ENCODE measurements around the gene CREBBP. TPM values are rescaled to one million over a fixed set of nuclear protein-coding genes. Genes with fewer than 3 reads are reported as not detected.

CREBBP gene
- polyA plus RNA-seq, 1 of the 3 experiments (the other 2 are of a cell fraction): 5.7 TPM

- Histone ChIP-seq H4K20me1 (ENCODE audit: insufficient read depth) (peaks cover 100% of the 10 kb centered on the region), H3K4me1 (ENCODE audit: control insufficient read depth in 1 of 2, insufficient read depth in 2 of 2, low read depth in 1 of 2, low read length in 1 of 2) (peaks cover 15 to 17% of the 10 kb centered on the region in 2 experiments; a peak in 2 of 4 replicates), H3K9ac (no peak overlapping the region), H3K27me3 (ENCODE audit: insufficient read depth) (no peaks in the 10 kb centered on the region), H3K4me3 (ENCODE audit: low read depth in 2 of 2, low read length in 1 of 2) (no peak overlapping the region), H3F3A (replicated peaks; ENCODE audit: insufficient read depth) (no peaks in the 10 kb centered on the region), H3K9me2 (no peaks in the 10 kb centered on the region), H2AFZ (ENCODE audit: low read depth) (no peak overlapping the region), H3K79me2 (ENCODE audit: insufficient read depth) (peaks cover 100% of the 10 kb centered on the region), H3K27ac (ENCODE audit: low read depth in 2 of 2, low read length in 1 of 2) (no peak overlapping the region), H3K4me2 (no peak overlapping the region), H3K9me3 (no peaks in the 10 kb centered on the region), H3K36me3 (replicated peaks in 1 of 2; ENCODE audit: control insufficient read depth in 1 of 2, insufficient read depth in 2 of 2, low read length in 1 of 2) (no peaks in the 10 kb centered on the region)
- POLR2A ChIA-PET: no interaction called here
- CTCF ChIA-PET: interaction anchor here (1.0 to 1.8 kb wide), 2 partner anchors 11 to 21 kb away, joined by 3 to 6 read pairs; no protein-coding TSS in a partner anchor
- WGBS (ENCODE audit: low lambda C conversion rate): 86% methylated on average over 12 of the region's 12 CpGs
- TF ChIP-seq USF2 (IDR thresholded peaks at IDR 0.05; ENCODE audit: borderline replicate concordance, low read depth, low read length) (no peak), PBX3 (IDR thresholded peaks at IDR 0.05) (no peak)
- no peak for DNase-seq
Measured at GRCh38 chr16:3857189-3858043, 23.1 kb downstream of the CREBBP start.

- Histone ChIP-seq H3K79me2 (ENCODE audit: insufficient read depth) (peaks cover 99% of the 10 kb centered on the region), H2AFZ (ENCODE audit: low read depth) (no peak overlapping the region), H3K27ac (ENCODE audit: low read depth in 2 of 2, low read length in 1 of 2) (no peak overlapping the region), H3K9me3 (no peaks in the 10 kb centered on the region), H3K9me2 (no peaks in the 10 kb centered on the region), H3K4me1 (ENCODE audit: control insufficient read depth in 1 of 2, insufficient read depth in 2 of 2, low read depth in 1 of 2, low read length in 1 of 2) (peaks cover 9 to 10% of the 10 kb centered on the region in 2 experiments; a peak in 2 of 4 replicates), H4K20me1 (ENCODE audit: insufficient read depth) (peaks cover 98% of the 10 kb centered on the region), H3K4me2 (no peak overlapping the region), H3K9ac (no peak overlapping the region), H3K4me3 (ENCODE audit: low read depth in 2 of 2, low read length in 1 of 2) (no peak overlapping the region), H3K36me3 (replicated peaks in 1 of 2; ENCODE audit: control insufficient read depth in 1 of 2, insufficient read depth in 2 of 2, low read length in 1 of 2) (no peaks in the 10 kb centered on the region), H3F3A (replicated peaks; ENCODE audit: insufficient read depth) (no peaks in the 10 kb centered on the region), H3K27me3 (ENCODE audit: insufficient read depth) (no peaks in the 10 kb centered on the region)
- POLR2A ChIA-PET: no interaction called here
- WGBS (ENCODE audit: low lambda C conversion rate): 94% methylated on average over 6 of the region's 6 CpGs
- CTCF ChIA-PET: interaction anchor here (0.9 to 1.8 kb wide), 3 partner anchors 12 to 22 kb away, joined by 3 to 6 read pairs (median 3); no protein-coding TSS in a partner anchor
- DNase-seq: no peak
- TF ChIP-seq MAX (IDR thresholded peaks at IDR 0.05; ENCODE audit: low read depth) (no peak), NFIC (IDR thresholded peaks at IDR 0.05; ENCODE audit: borderline replicate concordance) (no peak), RFX5 (IDR thresholded peaks at IDR 0.05; ENCODE audit: low read length) (no peak), GATA2 (CRISPR knock-in tag; IDR thresholded peaks at IDR 0.05) (no peak), CTCF (IDR thresholded peaks at IDR 0.05) (no peak), TCF12 (IDR thresholded peaks at IDR 0.05) (no peak), PBX3 (IDR thresholded peaks at IDR 0.05) (no peak), YY1 (IDR thresholded peaks at IDR 0.05; ENCODE audit: low read depth) (no peak), EP300 (IDR thresholded peaks at IDR 0.05; ENCODE audit: borderline replicate concordance in 1 of 2, low read depth in 1 of 2, low read length in 1 of 2) (no peak), MEF2A (IDR thresholded peaks at IDR 0.05; ENCODE audit: borderline replicate concordance, low read depth) (no peak), TEAD4 (IDR thresholded peaks at IDR 0.05; ENCODE audit: borderline replicate concordance, insufficient read depth) (no peak), IRF3 (IDR thresholded peaks at IDR 0.05; ENCODE audit: low read depth, low read length) (no peak), POLR2AphosphoS5 (IDR thresholded peaks at IDR 0.05; ENCODE audit: low read depth, low read length) (no peak), MXI1 (IDR thresholded peaks at IDR 0.05; ENCODE audit: low read depth, low read length) (no peak), USF2 (IDR thresholded peaks at IDR 0.05; ENCODE audit: borderline replicate concordance, low read depth, low read length) (no peak), TAF1 (IDR thresholded peaks at IDR 0.05; ENCODE audit: borderline replicate concordance, low read depth, low read length) (no peak)
Measured at GRCh38 chr16:3856367-3857141, 24.0 kb downstream of the CREBBP start.
